ENCODE data around the gene CEBPE.

Gene CEBPE

DNA sequence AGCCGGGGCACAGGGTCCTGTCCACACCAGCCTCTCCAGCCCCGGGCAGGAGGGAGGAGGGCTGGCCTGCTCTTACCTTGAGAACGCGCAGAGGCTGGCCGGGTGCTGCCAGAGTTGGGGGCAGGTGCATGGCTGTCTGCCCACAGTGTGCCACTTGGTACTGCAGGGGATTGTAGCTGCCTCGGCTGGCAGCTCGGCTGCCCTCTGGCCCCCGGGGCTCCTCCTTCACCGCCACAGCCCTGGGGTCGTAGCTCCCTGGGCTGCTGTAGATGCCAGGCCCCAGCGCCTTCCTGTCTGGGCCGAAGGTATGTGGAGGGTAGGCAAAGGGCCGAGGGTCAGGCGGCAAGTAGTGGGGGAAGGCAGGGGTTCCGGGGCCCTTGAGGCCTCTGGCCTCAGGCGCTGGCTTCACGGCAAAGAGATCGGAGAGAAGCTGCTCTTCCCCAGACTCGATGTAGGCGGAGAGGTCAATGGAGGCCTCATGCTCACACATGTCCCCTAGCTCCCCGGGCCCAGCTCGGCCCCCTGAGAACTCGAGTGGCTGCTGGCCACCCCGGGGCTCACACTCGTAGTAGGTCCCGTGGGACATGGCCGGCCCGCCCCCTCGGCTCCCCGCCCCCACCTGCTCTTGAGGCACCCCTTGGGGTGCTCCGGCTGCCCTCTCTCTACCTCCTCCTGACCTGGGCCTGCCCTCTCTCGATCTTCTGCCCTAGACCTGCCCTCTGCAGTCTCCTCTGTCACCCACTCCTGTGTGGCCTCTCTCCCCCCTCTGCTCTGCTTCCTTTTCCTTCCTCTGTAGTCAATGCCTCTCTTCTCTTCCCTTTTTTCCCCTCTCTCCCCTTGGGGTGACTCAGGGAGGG lies at the start of gene CEBPE:
CEBPE (minus strand) TSS at position 750 of the 857 bp plus-strand sequence; CDS start at position 586, 164 bp downstream.
- in situ Hi-C loops (cut with MboI; ENCODE audit: low sequenced_read_pairs), result no loop called here

DNA sequence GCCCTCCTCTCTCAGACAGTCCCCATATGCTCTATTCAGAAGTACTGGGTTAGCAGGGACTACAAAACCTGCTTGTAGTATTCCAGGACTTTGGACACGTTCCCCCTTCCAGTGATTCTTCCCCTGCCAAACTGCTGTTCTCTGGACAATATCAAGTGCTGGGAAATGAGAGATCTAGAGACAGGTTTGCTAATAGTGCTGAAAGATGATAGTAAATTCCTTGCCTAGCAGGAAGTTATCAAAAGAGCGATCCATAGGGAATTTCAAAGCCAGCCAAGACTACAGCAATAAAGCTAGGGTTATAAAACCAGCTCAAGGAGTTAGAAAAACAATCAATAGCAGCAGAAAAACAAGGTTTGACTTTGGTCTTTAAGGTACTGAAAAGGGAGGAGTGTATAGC lies 49.2 kb upstream of the CEBPE start:
- in situ Hi-C loops (cut with MboI; ENCODE audit: low sequenced_read_pairs), result no loop called here

- in situ Hi-C loops (cut with MboI; ENCODE audit: low sequenced_read_pairs), result no loop called here
Observed at GRCh38 chr14:23167116-23167847, 48.2 kb upstream of the CEBPE start.

DNA sequence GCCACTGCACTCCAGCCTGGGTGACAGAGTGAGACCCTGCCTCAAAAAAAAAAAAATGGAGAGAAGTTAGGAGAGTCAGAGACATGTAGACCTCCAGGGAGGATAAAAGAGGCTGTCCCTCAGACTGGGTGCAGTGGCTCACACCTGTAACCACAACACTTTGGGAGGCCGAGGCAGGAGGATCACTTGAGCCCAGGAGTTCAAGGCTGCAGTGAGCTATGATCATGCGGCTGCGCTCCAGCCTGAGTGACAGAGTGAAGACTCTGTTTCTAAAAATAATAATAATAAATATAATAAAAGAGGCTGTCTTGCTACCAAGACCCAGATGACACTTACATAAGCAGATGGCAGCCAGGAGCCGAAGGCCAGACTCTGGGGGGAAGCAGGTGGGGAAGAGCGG lies 45.9 kb upstream of the CEBPE start:
- in situ Hi-C loops (cut with MboI; ENCODE audit: low sequenced_read_pairs), result no loop called here

- in situ Hi-C loops (cut with MboI; ENCODE audit: low sequenced_read_pairs), result no loop called here
Observed at GRCh38 chr14:23164250-23164649, 45.2 kb upstream of the CEBPE start.

GRCh38 chr14:23163830-23164229 lies 44.8 kb upstream of the CEBPE start:
- in situ Hi-C loops (cut with MboI; ENCODE audit: low sequenced_read_pairs), result no loop called here

DNA sequence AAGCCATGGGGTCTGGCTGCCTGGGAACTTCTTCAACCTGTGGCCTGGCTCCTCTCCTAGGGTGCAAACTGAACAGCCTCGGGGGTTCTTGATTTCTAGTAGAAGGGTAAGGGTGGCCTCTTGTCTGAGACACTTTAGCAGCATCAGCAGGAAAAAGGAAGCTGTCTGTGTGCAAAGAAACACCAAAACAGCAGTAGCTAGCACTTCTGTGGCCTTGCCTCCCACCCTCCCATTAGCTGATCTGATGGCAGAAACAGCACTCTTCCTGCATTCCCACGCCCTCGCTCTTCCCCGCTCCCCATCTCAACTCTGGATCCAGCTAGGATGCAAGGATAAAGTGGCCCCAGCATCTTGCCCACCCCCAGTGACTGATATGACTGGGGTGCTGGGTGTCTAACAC lies 43.7 kb upstream of the CEBPE start:
- in situ Hi-C loops (cut with MboI; ENCODE audit: low sequenced_read_pairs), result no loop called here

DNA sequence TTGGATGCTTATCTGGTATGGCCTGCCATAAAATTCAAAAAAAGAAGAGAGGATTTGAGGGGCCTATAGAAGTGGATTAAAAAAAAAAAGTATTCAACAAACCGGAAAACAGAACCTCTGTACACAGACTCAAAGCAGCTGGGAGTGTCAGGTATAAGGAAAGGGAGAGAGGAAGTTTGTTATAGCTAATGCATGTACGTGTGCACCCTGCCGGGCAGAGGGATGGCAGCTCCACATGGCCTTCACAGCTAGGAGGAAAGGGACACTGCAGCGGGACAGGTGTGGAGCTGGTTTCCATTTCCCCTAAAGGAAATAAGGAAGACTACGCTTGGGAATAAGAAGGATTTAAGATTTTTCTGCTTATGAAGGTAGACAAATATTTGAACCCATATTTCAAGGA lies 43.0 kb upstream of the CEBPE start:
- in situ Hi-C loops (cut with MboI; ENCODE audit: low sequenced_read_pairs), result no loop called here

GRCh38 chr14:23160924-23161522 lies 42.0 kb upstream of the CEBPE start:
- in situ Hi-C loops (cut with MboI; ENCODE audit: low sequenced_read_pairs), result no loop called here

- in situ Hi-C loops (cut with MboI; ENCODE audit: low sequenced_read_pairs), result no loop called here
Observed at GRCh38 chr14:23159532-23159931, 40.5 kb upstream of the CEBPE start.

DNA sequence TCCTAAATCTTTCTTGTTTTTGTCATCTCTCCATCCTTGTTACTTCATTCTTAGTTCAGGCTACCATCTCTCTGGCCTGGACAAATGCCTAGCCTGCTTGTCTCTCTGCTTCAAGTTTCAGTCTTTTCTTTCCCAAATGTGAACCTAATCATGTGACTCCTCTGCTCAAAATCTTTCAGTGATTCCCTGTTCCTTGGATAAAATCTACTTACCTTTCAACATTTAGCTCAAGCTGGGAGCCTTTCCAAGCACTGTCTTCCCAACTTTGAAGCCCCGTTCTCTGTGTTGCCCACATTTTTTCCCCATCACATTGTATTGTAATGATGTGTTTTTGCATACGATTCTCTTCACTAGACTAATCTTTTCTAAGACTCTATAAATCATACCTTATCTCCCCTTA lies 39.7 kb upstream of the CEBPE start:
- in situ Hi-C loops (cut with MboI; ENCODE audit: low sequenced_read_pairs), result no loop called here

DNA sequence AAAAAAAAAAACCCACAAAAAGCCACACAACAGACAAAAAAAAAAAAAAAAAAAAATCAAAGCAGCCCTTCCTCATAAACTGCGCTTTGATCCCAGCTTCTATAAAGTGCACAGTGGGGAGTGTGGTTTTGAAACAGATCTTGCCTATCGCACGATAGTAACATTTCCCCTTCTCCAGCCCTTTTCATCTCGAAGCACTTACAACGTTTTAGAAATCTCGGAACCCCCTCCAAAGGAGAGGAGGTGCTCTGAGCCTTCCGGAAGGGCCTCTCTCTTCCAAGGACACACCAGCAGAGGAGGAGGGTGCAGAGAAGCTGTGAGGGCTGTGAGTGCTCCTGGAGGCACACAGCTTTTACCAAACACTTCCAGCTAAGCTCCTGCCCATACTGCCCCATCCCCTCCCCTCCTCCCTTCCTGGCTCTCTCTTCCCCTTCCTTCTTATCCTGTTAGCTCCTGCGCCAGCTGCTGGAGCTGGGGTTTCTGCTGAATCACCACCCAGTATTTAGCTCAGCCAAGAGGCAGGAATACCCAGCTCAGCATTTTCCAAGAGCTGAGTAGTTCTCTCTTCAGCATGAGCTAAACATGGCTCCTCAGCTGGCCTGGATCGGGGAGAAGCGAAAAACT lies 36.0 kb upstream of the CEBPE start:
- in situ Hi-C loops (cut with MboI; ENCODE audit: low sequenced_read_pairs), result no loop called here

DNA sequence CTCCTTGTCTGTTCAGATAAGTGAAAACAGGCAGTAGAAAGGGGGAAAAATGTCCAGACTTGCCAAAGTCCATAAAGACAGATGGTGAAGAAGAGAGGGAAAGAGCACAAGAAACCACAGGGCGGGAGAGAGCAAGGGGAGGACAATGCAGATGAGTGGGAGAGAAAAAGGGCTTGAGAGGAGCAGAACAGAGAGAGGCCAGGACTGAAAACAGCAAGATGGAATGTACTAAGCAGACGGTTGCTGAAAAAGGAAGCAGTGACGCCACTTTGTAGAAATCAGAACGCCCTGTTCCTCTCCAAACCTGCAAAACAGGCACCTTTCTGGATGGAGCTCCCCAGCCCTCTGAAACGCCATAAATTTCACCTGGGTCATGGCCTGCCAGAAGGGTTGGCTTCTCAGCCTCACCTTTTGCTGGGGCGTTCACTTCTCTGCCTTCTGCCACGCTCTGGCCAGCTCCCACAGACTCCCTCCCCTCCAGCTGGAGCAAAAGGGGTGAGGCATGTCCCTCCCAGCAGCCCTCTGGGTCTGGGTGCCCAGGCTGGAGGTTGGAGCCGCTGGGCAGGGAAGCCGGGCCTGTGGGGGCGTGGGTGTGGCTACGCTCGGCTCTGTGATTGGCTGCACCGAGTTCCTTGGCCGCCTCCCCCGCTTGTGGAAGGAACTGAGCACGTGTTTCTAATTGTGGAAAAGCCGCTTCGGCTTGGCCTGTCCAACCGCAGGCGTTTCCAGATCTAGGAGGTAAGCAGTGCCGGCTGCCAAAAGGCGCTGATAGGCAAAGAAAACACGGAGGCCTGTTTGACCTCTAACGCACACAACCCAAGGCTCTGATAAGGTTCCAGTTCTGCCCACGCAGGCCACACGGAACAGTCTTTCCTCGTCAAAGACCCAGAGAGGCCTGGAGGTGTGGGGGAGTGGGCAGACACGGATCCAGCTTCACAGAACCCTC lies 35.1 kb upstream of the CEBPE start:
- in situ Hi-C loops (cut with MboI; ENCODE audit: low sequenced_read_pairs), result no loop called here

- in situ Hi-C loops (cut with MboI; ENCODE audit: low sequenced_read_pairs), result no loop called here
Observed at GRCh38 chr14:23151342-23151741, 32.3 kb upstream of the CEBPE start.

GRCh38 chr14:23149745-23150144 lies 30.7 kb upstream of the CEBPE start:
- in situ Hi-C loops (cut with MboI; ENCODE audit: low sequenced_read_pairs), result no loop called here

DNA sequence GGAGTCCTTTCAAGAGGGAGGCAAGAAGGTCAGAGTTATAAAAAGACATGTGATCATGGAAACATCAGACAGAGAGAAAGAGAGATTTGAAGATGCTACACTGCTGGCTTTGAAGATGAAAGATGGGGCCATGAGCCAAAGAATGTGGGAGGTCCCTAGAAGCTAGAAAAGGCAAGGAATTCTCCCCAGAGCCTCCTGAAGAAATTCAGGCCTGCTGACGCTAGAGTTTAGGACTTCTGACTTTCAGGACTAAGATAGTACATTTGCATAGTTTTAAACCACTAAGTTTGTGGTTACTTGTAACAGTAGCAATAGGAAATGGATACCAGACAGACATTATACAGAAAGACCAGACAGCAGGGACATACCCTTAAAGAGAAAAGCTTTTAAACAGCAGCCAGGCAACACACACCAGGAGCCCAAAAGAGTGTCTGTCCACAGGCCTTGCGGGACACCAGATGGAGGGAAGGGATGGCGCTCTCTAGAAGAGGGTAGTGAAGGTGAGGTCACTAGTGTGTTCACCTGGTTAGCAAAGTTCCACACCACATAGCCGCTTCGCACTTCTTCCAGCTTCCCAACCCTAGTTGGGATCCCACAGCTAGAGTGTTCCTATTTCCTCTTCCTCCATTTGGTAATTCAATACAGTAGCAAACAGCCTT lies 29.7 kb upstream of the CEBPE start:
- in situ Hi-C loops (cut with MboI; ENCODE audit: low sequenced_read_pairs), result no loop called here

DNA sequence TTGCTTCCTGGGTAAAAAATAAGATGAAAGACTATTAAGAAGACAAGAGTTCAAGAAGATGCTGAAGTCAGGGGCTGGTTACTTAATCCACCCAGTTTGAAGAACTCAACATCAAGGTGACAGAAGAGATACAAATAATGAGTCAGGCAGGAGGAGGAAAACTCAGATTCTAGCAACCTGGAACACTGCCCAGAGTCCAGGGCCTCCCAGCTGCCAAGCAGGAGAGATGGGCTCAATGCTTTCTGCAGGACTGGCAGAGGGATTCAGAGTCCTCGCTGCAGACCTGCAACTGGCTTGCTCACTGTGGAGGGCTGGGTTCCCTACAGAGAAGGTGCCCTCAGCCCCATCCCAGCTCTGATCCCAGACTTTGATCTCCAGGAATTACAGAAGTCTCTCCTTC lies 28.6 kb upstream of the CEBPE start:
- in situ Hi-C loops (cut with MboI; ENCODE audit: low sequenced_read_pairs), result no loop called here

DNA sequence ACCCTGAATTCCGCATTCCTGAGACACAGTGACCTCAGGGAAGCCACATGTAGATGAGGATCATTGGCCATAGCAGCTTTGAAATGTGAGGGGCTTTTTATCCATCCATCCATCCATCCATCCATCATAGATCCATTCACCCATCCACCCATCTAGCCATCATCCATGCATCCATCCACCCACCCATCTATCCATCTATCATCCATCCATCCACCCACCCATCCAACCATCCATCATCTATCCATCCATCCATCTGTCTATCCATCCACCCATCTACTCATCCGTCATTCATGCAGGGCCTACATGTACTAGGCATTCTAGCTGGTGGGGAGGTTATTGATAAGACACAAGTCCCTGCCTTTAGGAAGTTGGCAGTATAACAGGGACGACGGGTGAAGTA lies 27.9 kb upstream of the CEBPE start:
- in situ Hi-C loops (cut with MboI; ENCODE audit: low sequenced_read_pairs), result no loop called here

- in situ Hi-C loops (cut with MboI; ENCODE audit: low sequenced_read_pairs), result no loop called here
Observed at GRCh38 chr14:23146351-23146910, 27.4 kb upstream of the CEBPE start.
